GOT3 (cell line): Measurements from ENCODE around the gene UBE2L5.
"Not testable (repeated sequence)": the region's sequence is repeated elsewhere in the genome, so short reads cannot be mapped to it uniquely, and the experiment has no call there.

Experiments used
- DNase-seq: peaks from one replicate; lab custom pipeline; 2025; ENCODE audit warnings: mixed read lengths; lab: John Stamatoyannopoulos, UW

Gene UBE2L5

GRCh38 chr13:30440910-30441703, 18.8 kb downstream of the UBE2L5 start:
- DNase-seq: no peak

DNA sequence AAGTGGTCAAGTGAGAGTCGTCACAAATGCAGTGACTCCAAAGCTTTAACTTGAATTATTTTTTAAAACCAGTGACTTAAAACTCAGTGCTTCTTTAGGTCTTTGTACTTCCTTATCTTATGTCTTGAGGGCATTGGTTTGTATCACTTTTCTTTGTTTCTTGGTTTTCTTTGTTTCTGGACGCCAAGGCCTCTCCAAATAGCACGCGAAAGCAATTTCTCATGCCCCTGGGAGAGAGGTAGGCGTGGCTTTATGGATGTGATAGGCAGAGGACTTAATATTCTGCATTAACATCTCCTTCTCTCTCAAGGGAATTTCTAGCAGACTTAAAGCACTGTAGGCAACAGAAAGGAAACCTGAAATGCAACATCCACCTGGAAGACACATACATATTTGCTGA, 20.6 kb downstream of the UBE2L5 start:
- no peak for DNase-seq

DNA sequence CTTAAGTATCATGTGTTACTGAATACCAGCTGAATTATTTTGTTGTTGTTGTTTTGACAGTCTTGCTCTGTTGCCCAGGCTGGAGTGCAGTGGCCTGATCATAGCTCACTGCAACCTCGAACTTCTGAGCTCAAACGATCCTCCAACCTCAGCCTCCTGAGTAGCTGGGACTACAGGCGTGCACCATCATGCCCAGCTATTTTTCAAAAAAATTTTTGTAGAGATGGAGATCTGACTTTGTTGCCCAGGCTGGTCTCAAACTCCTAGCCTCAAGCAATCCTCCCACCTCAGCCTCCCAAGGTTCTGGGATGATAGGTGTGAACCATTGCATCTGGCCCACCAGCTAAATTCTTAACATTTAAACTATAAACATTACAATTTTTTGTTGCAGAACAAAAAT, 21.2 kb downstream of the UBE2L5 start:
- DNase-seq: not testable (repeated sequence)

- DNase-seq: no peak
Measured at GRCh38 chr13:30443957-30444404, 21.7 kb downstream of the UBE2L5 start.

- no peak for DNase-seq
Measured at GRCh38 chr13:30446126-30446500, 23.8 kb downstream of the UBE2L5 start.

DNA sequence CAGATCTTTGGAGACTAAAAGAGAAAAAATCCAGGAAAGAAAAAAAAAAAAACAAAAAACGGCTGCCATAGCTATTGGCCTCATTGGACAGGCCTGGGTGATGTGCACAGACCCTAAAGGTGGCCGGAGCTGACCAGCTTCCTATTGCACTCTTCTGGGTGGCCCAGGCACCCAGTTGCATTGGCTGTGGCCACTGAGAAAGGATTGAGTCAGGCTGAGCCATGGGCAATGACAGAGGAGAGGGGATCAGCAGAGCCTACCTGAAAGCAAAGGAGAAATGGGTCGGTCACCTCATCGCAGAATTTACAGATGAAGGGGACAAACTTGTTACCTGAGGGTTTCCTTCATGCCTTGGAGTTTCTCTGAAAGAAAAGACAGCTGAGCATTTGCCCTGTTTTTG, 26.1 kb downstream of the UBE2L5 start:
- no peak for DNase-seq

DNA sequence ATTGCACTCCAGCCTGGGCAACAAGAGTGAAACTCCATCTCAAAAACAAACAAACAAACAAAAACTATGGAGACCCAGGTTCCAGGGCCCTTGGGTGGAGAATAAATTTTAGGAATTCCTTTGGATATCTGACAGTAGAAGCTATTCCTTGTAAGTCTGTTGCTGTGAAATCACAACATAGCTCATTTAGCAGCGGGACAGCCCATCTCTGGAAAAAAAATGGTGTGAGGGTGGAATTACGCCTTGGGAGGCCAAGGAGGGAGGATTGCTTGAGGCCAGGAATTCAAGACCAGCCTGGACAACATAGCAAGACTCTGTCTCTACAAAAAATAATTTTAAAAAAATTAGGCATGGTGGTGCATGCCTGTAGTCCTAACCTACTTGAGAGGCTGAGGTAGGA, 27.8 kb downstream of the UBE2L5 start:
- DNase-seq: no peak

- DNase-seq: not testable (repeated sequence)
Measured at GRCh38 chr13:30451476-30451875, 29.2 kb downstream of the UBE2L5 start.

- no peak for DNase-seq
Measured at GRCh38 chr13:30453727-30454126, 31.4 kb downstream of the UBE2L5 start.

DNA sequence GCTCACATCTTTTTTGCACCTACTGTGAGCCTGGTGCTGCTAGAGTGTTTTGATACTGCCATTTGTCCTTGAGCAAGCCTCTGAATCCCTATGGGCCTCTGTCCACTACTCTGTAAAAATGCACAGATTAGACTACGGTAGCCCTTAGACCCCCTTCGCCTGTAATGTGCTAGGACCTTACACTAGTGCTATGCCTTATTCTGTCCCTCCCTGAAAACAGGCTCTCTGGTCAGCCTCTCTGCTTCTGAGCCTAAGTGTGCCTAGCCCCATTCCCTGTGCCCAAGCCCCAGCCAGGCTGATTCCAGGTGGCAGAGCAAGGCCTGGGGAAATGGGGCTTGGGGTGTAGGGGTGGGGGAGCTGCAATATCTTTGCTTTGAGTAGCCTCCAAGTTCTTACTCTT, 32.7 kb downstream of the UBE2L5 start:
- DNase-seq: no peak

GRCh38 chr13:30456290-30456689, 34.0 kb downstream of the UBE2L5 start:
- DNase-seq: no peak

DNA sequence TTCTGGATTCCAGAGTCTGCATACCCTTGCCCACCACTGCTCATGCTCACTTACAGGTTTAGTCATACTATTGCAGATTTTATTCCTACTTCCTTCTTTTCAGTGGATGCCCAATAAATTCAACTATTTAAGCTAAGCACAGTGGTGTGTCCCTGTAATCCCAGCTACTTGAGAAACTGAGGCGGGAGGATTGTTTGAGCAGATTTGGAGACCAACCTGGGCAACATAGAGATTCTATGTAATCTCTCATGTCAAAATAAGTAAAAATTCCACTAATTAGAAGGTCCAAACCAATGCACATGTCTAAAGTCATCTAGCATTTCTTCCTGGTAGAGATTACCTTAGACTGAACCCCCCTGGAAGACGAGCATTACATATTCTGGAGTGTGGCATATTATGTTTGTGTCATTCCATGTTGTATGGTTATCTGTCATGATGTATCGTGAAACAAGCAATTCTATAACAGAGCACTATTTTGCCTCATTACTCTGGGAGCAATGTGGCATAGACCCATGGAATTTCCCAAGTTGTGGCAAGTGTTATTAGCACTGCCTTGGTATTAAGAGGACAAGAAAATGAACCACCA, 35.1 kb downstream of the UBE2L5 start:
- DNase-seq: no peak

- DNase-seq: not testable (repeated sequence)
Measured at GRCh38 chr13:30461279-30462066, 39.2 kb downstream of the UBE2L5 start.

DNA sequence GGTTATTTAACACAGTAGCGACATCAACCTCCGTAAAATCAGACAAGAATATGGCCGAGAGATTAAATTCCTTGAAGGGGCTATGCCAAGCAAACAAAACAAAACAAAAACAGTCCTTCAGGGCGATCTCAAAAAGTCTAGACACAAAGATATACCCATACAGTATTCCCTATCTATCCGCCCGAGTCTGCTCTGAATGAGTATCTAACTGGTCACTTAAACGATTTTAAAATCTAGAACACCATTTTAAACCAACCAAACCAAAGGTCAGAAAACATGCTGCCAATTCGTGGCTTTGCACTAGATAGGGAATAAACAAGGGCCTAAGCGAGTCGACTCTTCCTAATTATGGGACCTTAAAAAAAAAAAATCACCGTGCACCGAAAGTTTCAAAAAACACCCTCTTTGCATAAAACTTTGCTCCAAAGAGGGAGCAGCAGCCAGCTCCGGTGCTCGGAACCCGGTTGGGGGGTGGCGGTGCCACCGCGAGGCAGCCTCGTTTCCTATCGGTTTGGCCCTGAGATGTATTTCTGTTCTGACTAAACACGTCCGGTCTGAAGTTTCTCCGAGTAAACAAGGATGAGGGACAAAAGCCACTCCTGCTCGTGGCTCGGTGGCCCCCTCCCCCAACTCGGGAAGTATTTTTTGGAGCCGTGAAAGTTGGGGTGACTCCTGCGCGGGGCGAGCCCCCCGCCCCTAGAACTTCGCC, 41.6 kb downstream of the UBE2L5 start:
- DNase-seq: no peak

GRCh38 chr13:30464496-30465342, 42.4 kb downstream of the UBE2L5 start:
- DNase-seq: peak; percentile 24

DNA sequence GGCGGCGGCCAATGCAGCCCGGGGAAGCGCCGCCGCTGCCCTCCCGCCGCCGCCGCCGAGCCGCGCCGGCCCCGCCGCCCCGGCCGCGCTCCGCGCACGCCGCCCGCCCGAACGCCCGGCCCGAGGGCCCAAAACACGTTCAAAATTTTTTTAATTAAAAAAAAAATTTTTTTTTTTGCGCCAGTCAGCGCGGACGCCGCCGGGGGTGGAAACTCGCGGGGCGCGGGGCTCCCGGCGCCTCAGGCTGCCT, 43.0 kb downstream of the UBE2L5 start:
- no peak for DNase-seq

GRCh38 chr13:30465593-30466357, 43.5 kb downstream of the UBE2L5 start, which contains the start of gene HMGB1:
Gene HMGB1 (minus strand): TSS chr13:30465936. CDS start chr13:30463680, 2,256 bp downstream.
- DNase-seq: peak; percentile 86

GRCh38 chr13:30466358-30466714, 44.0 kb downstream of the UBE2L5 start:
- DNase-seq: no peak

DNA sequence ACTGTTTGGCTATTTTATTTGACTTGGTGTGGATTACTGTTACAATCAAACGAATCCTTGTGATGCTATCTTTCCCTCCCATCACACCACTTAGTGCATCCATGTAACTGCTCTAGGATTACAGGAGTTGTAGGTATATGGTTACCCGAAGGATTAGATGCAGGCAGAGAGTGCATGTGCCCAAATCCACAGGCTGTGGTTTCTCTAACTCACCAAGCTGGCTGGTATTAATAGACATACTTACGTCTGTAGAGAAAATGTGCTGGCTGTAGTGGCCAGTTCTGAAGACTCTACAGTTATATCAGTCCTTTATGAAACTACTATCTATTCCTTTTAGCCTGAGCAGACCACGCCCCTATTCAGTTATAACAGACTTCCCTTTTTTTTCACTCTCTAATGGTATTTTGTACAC, 44.6 kb downstream of the UBE2L5 start:
- no peak for DNase-seq

DNA sequence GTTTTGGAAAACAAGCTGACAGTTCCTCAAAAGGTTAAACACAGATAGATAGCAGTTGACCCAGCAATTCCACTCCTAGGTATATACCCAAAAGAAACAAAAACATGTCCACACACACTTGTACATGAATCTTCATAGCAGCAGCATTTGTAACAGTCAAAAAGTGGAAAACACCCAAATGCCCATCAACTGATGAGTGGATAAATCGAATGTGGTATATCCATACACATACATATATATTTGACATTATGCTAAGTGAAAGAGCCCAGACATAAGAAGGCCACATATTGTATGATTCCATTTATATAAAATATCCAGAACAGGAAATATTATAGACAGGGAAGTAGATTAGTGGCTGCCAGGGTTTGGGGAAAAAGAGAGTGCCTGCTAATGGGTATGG, 51.4 kb downstream of the UBE2L5 start:
- DNase-seq: no peak
